ENCODE measurements around the gene RAB31. TPM values are rescaled to one million over a fixed set of nuclear protein-coding genes. Genes with fewer than 3 reads are reported as not detected.

Gene RAB31
- total RNA-seq, 1 experiment from 2014 or later, result 32.9 TPM

GRCh38 chr18:9806905-9807304 lies 98.8 kb downstream of the RAB31 start:
- H3K27ac Mint-ChIP-seq, result peak overlapping the region; percentile 86
- H3K4me1 Mint-ChIP-seq, result peaks cover 73% of the 10 kb centered on the region
- ATAC-seq (no peak), DNase-seq (ENCODE audit: low spot score) (no peak)
- no peak overlapping the region for H3K4me3 Mint-ChIP-seq
- H3K36me3 Mint-ChIP-seq, result peaks cover 11% of the 10 kb centered on the region
- H3K27me3 Mint-ChIP-seq (ENCODE audit: low read depth), result no peaks in the 10 kb centered on the region
- CTCF ChIA-PET, result no interaction called here
- peaks cover 10% of the 10 kb centered on the region for H3K9me3 Mint-ChIP-seq
- POLR2A ChIA-PET, result no interaction called here
- no peak for TF ChIP-seq TEAD4 (CRISPR knock-in tag; IDR thresholded peaks at IDR 0.05)

GRCh38 chr18:9808295-9809241 lies 100.5 kb downstream of the RAB31 start:
- peak overlapping the region; percentile 98 for H3K27ac Mint-ChIP-seq
- CTCF ChIA-PET, result no interaction called here
- no peaks in the 10 kb centered on the region for H3K27me3 Mint-ChIP-seq (ENCODE audit: low read depth)
- H3K36me3 Mint-ChIP-seq, result peaks cover 11% of the 10 kb centered on the region
- POLR2A ChIA-PET, result no interaction called here
- TF ChIP-seq TEAD1 (CRISPR knock-in tag; IDR thresholded peaks at IDR 0.05) (peak; percentile 85), TEAD4 (CRISPR knock-in tag; IDR thresholded peaks at IDR 0.05) (peak; percentile 64; the same call in 1 of the 2 replicates), ATF6 (CRISPR knock-in tag; IDR thresholded peaks at IDR 0.05) (no peak)
- H3K9me3 Mint-ChIP-seq, result peaks cover 10% of the 10 kb centered on the region
- ATAC-seq (peak; percentile 86), DNase-seq (ENCODE audit: low spot score) (peak; percentile 68)
- peaks cover 66% of the 10 kb centered on the region for H3K4me1 Mint-ChIP-seq
- H3K4me3 Mint-ChIP-seq, result no peak overlapping the region

- Mint-ChIP-seq H3K36me3 (peaks cover 9% of the 10 kb centered on the region), H3K9me3 (peaks cover 7% of the 10 kb centered on the region), H3K4me3 (no peak overlapping the region), H3K4me1 (peaks cover 55% of the 10 kb centered on the region), H3K27ac (peak overlapping the region; percentile 81; the same call in 1 of the 2 replicates), H3K27me3 (ENCODE audit: low read depth) (no peaks in the 10 kb centered on the region)
- ChIA-PET CTCF (no interaction called here), POLR2A (no interaction called here)
- no peak for DNase-seq (ENCODE audit: low spot score)
- no peak for TF ChIP-seq PRDM15 (CRISPR knock-in tag; IDR thresholded peaks at IDR 0.05)
- no peak for ATAC-seq
Measured at GRCh38 chr18:9809697-9810096, 101.6 kb downstream of the RAB31 start.

- no peaks in the 10 kb centered on the region for H3K27me3 Mint-ChIP-seq (ENCODE audit: low read depth)
- peaks cover 4% of the 10 kb centered on the region for H3K36me3 Mint-ChIP-seq
- peak overlapping the region; percentile 81; the same call in 1 of the 2 replicates for H3K27ac Mint-ChIP-seq
- ATAC-seq (no peak), DNase-seq (ENCODE audit: low spot score) (no peak)
- ChIA-PET CTCF (interaction anchor here (1.5 kb wide), 1 partner anchor 140 kb away, joined by 6 read pairs; no protein-coding TSS in a partner anchor), POLR2A (no interaction called here)
- peaks cover 3% of the 10 kb centered on the region for H3K9me3 Mint-ChIP-seq
- H3K4me1 Mint-ChIP-seq, result peaks cover 55% of the 10 kb centered on the region
- no peak overlapping the region for H3K4me3 Mint-ChIP-seq
- TF ChIP-seq ZNF317 (CRISPR knock-in tag; IDR thresholded peaks at IDR 0.05; ENCODE audit: borderline replicate concordance, low read depth) (no peak), HMGXB4 (CRISPR knock-in tag; IDR thresholded peaks at IDR 0.05) (no peak), PRRX2 (CRISPR knock-in tag; IDR thresholded peaks at IDR 0.05) (no peak), FOXP4 (CRISPR knock-in tag; IDR thresholded peaks at IDR 0.05) (no peak), EMX1 (CRISPR knock-in tag; IDR thresholded peaks at IDR 0.05) (no peak), ESRRA (CRISPR knock-in tag; IDR thresholded peaks at IDR 0.05; ENCODE audit: borderline replicate concordance) (no peak), ERG (CRISPR knock-in tag; IDR thresholded peaks at IDR 0.05) (no peak), ATF6 (CRISPR knock-in tag; IDR thresholded peaks at IDR 0.05) (no peak)
Measured at GRCh38 chr18:9810299-9810698, 102.2 kb downstream of the RAB31 start.

Measured in WTC11 (cell line).